ENCODE results near the gene MRPL30.
"Not testable (repeated sequence)": the region's sequence is repeated elsewhere in the genome, so short reads cannot be mapped to it uniquely, and the experiment has no call there.

MRPL30 gene

GRCh38 chr2:99201959-99202678 is 21.1 kb downstream of the MRPL30 start:
- in situ Hi-C loops (cut with MboI; ENCODE audit: low pct_unique_long_range_greater_than_20kb, low sequenced_read_pairs, unreplicated experiment), result no loop called here
- DNase-seq (ENCODE audit: low spot score), result no peak
- TF ChIP-seq CTCF (IDR thresholded peaks at IDR 0.05; ENCODE audit: extremely low read depth, insufficient read depth, missing control alignments), result no peak

- TF ChIP-seq CTCF (IDR thresholded peaks at IDR 0.05; ENCODE audit: extremely low read depth, insufficient read depth, missing control alignments), result no peak
- in situ Hi-C loops (cut with MboI; ENCODE audit: low pct_unique_long_range_greater_than_20kb, low sequenced_read_pairs, unreplicated experiment), result no loop called here
- no peak for DNase-seq (ENCODE audit: low spot score)
Measured at GRCh38 chr2:99205491-99205890, 24.5 kb downstream of the MRPL30 start.

DNA sequence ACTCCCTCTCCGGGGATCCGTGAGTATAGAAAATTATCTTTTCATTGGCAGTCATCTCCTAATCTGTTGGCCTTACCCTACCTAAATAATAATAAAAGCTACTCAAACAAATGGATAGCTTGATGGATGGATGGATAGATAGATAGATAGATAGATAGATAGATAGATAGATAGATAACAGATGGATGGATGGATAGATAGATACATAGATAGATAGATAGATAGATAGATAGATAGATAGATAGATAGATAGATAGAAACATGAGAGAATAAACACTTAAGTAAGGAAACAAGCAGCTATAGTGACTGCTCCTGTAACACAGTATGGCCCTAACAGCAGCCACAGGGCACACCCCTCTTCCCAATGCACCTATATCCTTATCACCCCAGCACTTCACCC is 35.1 kb downstream of the MRPL30 start:
- no peak for TF ChIP-seq CTCF (IDR thresholded peaks at IDR 0.05; ENCODE audit: extremely low read depth, insufficient read depth, missing control alignments)
- no peak for DNase-seq (ENCODE audit: low spot score)
- in situ Hi-C loops (cut with MboI; ENCODE audit: low pct_unique_long_range_greater_than_20kb, low sequenced_read_pairs, unreplicated experiment), result no loop called here

DNA sequence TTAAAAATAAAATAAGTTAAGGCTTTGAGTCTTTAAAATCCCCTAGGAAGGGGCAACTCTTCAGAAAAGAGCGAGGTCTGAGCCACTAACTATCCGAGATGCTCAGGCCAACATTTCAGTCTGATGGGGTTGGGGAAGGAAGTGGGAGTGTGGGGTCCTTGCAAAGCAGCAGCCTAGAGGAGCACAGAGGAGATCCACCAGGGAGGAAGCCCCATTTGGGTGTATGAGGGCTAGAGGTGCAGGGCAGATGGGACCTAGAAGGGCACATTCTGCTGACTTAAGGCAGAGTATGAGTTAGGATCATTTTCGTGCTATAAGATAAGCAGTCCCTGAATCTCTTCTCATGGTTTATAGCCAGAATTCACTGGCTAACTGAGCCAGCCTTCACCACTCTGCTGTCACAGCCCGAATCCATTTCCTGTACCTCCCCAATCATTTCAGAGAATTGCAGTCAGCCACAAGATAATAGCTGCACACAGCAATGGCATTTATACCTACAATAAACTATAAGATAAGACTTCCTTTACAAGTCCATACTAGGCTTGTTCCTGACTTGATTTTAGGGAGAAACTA is 37.0 kb downstream of the MRPL30 start:
- DNase-seq (ENCODE audit: low spot score), result no peak
- no peak for TF ChIP-seq CTCF (IDR thresholded peaks at IDR 0.05; ENCODE audit: extremely low read depth, insufficient read depth, missing control alignments)
- in situ Hi-C loops (cut with MboI; ENCODE audit: low pct_unique_long_range_greater_than_20kb, low sequenced_read_pairs, unreplicated experiment), result no loop called here

GRCh38 chr2:99233177-99233576 is 52.2 kb downstream of the MRPL30 start:
- DNase-seq (ENCODE audit: low spot score); in situ Hi-C loops (cut with MboI; ENCODE audit: low pct_unique_long_range_greater_than_20kb, low sequenced_read_pairs, unreplicated experiment): not testable (repeated sequence)

DNA sequence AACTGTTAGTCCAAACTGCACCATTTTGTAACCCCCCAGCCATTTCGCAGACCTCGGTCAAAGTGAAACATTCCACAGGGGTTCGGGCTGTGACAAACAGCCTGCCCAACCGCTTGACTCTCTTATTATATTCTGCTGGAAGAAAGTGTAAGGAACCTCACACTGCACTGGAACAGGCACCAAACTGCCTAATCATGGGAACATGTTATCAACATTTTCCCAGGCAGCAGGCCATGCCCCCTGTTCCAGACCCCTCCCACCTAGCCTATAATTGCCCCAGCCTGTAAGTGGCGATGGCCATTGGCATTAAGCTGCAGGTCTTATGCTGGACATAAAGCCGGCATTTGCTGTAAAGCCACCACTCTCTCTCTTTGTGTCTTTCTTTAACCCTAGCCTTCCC is 57.6 kb downstream of the MRPL30 start:
- TF ChIP-seq CTCF (IDR thresholded peaks at IDR 0.05; ENCODE audit: extremely low read depth, insufficient read depth, missing control alignments), result no peak
- DNase-seq (ENCODE audit: low spot score), result no peak
- in situ Hi-C loops (cut with MboI; ENCODE audit: low pct_unique_long_range_greater_than_20kb, low sequenced_read_pairs, unreplicated experiment), result no loop called here

DNA sequence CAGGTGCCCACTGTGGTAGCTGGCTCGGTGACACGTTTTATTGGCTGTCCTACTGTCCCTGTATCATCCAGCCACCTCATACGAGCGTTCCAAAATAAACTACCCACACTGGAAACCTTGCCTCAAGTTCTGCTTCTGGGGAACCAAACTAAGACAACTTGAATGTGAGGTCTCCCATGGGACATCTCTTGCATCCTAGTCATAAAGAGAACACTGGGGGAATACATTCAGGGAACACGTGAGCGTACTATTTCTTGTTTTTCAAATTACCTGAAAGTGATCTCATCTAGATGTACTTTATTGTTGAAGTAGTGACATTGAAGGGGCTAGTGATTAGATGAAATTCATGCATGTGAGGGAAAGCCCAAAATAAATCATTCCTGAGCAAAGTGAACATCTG is 59.4 kb downstream of the MRPL30 start:
- in situ Hi-C loops (cut with MboI; ENCODE audit: low pct_unique_long_range_greater_than_20kb, low sequenced_read_pairs, unreplicated experiment), result no loop called here
- TF ChIP-seq CTCF (IDR thresholded peaks at IDR 0.05; ENCODE audit: extremely low read depth, insufficient read depth, missing control alignments), result no peak
- DNase-seq (ENCODE audit: low spot score), result no peak

All from GM13977 (cell line).